Thyroid gland (tissue), 4 donors: ENCODE measurements around the gene AKNA.

ENCODE experiments used
- CTCF ChIP-seq, 6 experiments: fragments of 200-600 bp in 3 of 6; fragments of 450-650 bp in 3 of 6; sonication (generic) in 3 of 6; IDR thresholded peaks; one replicate each; pipeline ENCODE4 v1.5.1; 2016 to 2019; ENCODE audit warnings: antibody characterized with exemption in 6 of 6, mild to moderate bottlenecking in 2 of 6, inconsistent platforms in 1 of 6, moderate library complexity in 1 of 6
- POLR2A ChIP-seq, 2 donors: fragments of 450-650 bp; IDR thresholded peaks; one replicate each; pipeline ENCODE4 v1.6.1; 2017; ENCODE audit warnings: antibody characterized with exemption in 2 of 2, mild to moderate bottlenecking in 2 of 2, moderate library complexity in 1 of 2

GRCh38 chr9:114351932-114352331 is 35.9 kb downstream of the AKNA start:
- TF ChIP-seq CTCF (IDR thresholded peaks at IDR 0.05): no peak
- TF ChIP-seq POLR2A (IDR thresholded peaks at IDR 0.05): no peak
